Spleen (tissue), 7 donors: ENCODE data around the gene PRKCE.

Experiments
- POLR2A ChIP-seq, 3 donors: fragments of 450-650 bp; IDR thresholded peaks; one replicate each; pipeline ENCODE4 v1.5.1; 2017; ENCODE audit warnings: antibody characterized with exemption in 3 of 3, mild to moderate bottlenecking in 1 of 3
- TF ChIP-seq, protein P1 (sequence below), 11 experiments: fragments of 200-600 bp in 7 of 11; fragments of 450-650 bp in 4 of 11; sonication (generic) in 4 of 11; IDR thresholded peaks in 8 of 11; conservative IDR thresholded peaks in 3 of 11; 1 replicate in 7 of 11; 2 replicates in 4 of 11; pipeline versions ENCODE4 v1.4.0 to v1.8.0; 2016 to 2021; ENCODE audit warnings: antibody characterized with exemption in 11 of 11, inconsistent platforms in 4 of 11, mild to moderate bottlenecking in 1 of 11
- donor health status: DM: no; HTN: no; CAD: no; lungs with moderate emphysema.
- donor health status: DM: no; HTN: no; CAD: no.
- donor health status: DM: no; HTN: no; CAD: no.

DNA sequence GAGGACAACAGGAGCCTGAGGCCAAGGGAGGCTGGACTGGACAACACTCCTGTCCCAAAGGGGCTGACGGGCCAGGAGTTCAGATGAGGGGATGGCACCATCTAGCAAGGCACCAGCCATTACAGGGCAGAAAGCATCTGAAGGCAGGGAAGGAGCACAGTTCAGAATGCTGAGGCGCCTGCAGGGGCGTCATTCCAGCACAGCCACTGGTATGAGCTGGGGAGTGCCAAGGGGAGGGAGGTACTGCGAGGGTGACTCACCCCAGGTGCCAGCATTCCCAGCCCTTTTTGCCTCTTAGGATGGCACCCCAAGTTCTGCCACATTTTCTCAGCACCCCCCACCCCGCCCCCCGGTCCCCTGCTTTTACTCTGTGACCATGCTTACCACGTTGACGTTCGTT, 515.9 kb downstream of the PRKCE start:
- TF ChIP-seq POLR2A (IDR thresholded peaks at IDR 0.05): no peak
- TF ChIP-seq, protein P1, sequence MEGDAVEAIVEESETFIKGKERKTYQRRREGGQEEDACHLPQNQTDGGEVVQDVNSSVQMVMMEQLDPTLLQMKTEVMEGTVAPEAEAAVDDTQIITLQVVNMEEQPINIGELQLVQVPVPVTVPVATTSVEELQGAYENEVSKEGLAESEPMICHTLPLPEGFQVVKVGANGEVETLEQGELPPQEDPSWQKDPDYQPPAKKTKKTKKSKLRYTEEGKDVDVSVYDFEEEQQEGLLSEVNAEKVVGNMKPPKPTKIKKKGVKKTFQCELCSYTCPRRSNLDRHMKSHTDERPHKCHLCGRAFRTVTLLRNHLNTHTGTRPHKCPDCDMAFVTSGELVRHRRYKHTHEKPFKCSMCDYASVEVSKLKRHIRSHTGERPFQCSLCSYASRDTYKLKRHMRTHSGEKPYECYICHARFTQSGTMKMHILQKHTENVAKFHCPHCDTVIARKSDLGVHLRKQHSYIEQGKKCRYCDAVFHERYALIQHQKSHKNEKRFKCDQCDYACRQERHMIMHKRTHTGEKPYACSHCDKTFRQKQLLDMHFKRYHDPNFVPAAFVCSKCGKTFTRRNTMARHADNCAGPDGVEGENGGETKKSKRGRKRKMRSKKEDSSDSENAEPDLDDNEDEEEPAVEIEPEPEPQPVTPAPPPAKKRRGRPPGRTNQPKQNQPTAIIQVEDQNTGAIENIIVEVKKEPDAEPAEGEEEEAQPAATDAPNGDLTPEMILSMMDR (IDR thresholded peaks at IDR 0.05 in 8 of 11, conservative IDR thresholded peaks at IDR 0.05 in 3 of 11): no peak
